OCI-LY1 (cell line): Measurements from ENCODE around the gene CFAP57.

ENCODE experiments used
- H2AFZ ChIP-seq: fragments of 200-600 bp; sonication (generic), shearing (Covaris generic); 2 replicates; pipeline ENCODE4 v1.6.0; 2014; ENCODE audit warnings: antibody characterized with exemption, mild to moderate bottlenecking, low read length
- H3F3A ChIP-seq: fragments of 200-600 bp; sonication (generic), shearing (Covaris generic); 2 replicates; pipeline ENCODE4 v1.6.0; 2014; ENCODE audit warnings: mild to moderate bottlenecking, antibody characterized with exemption, low read length, moderate library complexity; ENCODE audit not compliant: insufficient read depth
- H3K27ac ChIP-seq: fragments of 200-600 bp; sonication (generic); 2 replicates; pipeline ENCODE4 v1.5.1; 2014; ENCODE audit warnings: low read length, mixed run types, mild to moderate bottlenecking, low read depth; ENCODE audit not compliant: poor library complexity, severe bottlenecking
- H3K27me3 ChIP-seq: fragments of 200-600 bp; sonication (generic); 2 replicates; pipeline ENCODE4 v1.6.0; 2014; ENCODE audit warnings: antibody characterized with exemption, mild to moderate bottlenecking, low read length, moderate library complexity; ENCODE audit not compliant: insufficient read depth
- H3K36me3 ChIP-seq: fragments of 200-600 bp; sonication (generic); 2 replicates; pipeline ENCODE4 v1.6.1; 2014; ENCODE audit warnings: mild to moderate bottlenecking, antibody characterized with exemption, low read length, moderate library complexity, mixed read lengths; ENCODE audit not compliant: insufficient read depth
- H3K4me1 ChIP-seq: fragments of 200-600 bp; sonication (generic); 2 replicates; pipeline ENCODE4 v1.5.1; 2014; ENCODE audit warnings: mild to moderate bottlenecking, low read length, moderate library complexity; ENCODE audit not compliant: insufficient read depth, severe bottlenecking
- H3K4me2 ChIP-seq: fragments of 200-600 bp; sonication (generic), shearing (Covaris generic); 2 replicates; pipeline ENCODE4 v1.6.1; 2014; ENCODE audit warnings: low read length
- H3K4me3 ChIP-seq: fragments of 200-600 bp; sonication (generic); 2 replicates; pipeline ENCODE4 v1.5.1; 2014; ENCODE audit warnings: low read length, low read depth, mild to moderate bottlenecking, mixed read lengths; ENCODE audit not compliant: poor library complexity, severe bottlenecking
- H3K79me2 ChIP-seq: fragments of 200-600 bp; shearing (Covaris generic); 2 replicates; pipeline ENCODE4 v1.6.1; 2016; ENCODE audit warnings: mixed run types, low read length, mixed read lengths; ENCODE audit not compliant: insufficient read depth
- H3K9ac ChIP-seq: fragments of 200-600 bp; sonication (generic), shearing (Covaris generic); 2 replicates; pipeline ENCODE4 v1.6.1; 2014; ENCODE audit warnings: mild to moderate bottlenecking, low read length, mixed read lengths
- H3K9me2 ChIP-seq: fragments of 200-600 bp; sonication (generic), shearing (Covaris generic); 2 replicates; pipeline ENCODE4 v1.6.1; 2014; ENCODE audit warnings: low read depth, mild to moderate bottlenecking, low read length, mixed read lengths
- H3K9me3 ChIP-seq: fragments of 200-600 bp; shearing (Covaris generic); 2 replicates; pipeline ENCODE4 v1.6.1; 2014; ENCODE audit warnings: low read length, mixed read lengths
- H4K20me1 ChIP-seq: fragments of 200-600 bp; sonication (generic), shearing (Covaris generic); 2 replicates; pipeline ENCODE4 v1.6.0; 2016; ENCODE audit warnings: mild to moderate bottlenecking, low read length; ENCODE audit not compliant: insufficient read depth
- EZH2 ChIP-seq: fragments of 200-600 bp; sonication (generic), shearing (Covaris generic); IDR thresholded peaks from 2 replicates; pipeline ENCODE4 v1.8.0; 2017; ENCODE audit warnings: borderline replicate concordance, mixed run types, mild to moderate bottlenecking, antibody characterized with exemption, low read length, moderate library complexity, mixed read lengths
- TF ChIP-seq, protein P1 (sequence below): fragments of 200-600 bp; sonication (generic), shearing (Covaris generic); IDR thresholded peaks from 2 replicates; pipeline ENCODE4 v1.5.1; 2017; ENCODE audit warnings: mild to moderate bottlenecking, antibody characterized with exemption, low read length, moderate library complexity, mixed read lengths

The CFAP57 gene

GRCh38 chr1:43194509-43194908 is 22.4 kb downstream of the CFAP57 start:
- Histone ChIP-seq H3F3A (no peaks in the 10 kb centered on the region), H3K9me3 (peaks cover 5% of the 10 kb centered on the region; the same call in 1 of the 2 replicates), H3K4me1 (no peaks in the 10 kb centered on the region), H3K9ac (no peak overlapping the region), H3K9me2 (no peaks in the 10 kb centered on the region), H3K4me3 (no peak overlapping the region), H2AFZ (no peak overlapping the region), H3K27me3 (no peaks in the 10 kb centered on the region), H3K36me3 (no peaks in the 10 kb centered on the region), H3K79me2 (no peaks in the 10 kb centered on the region), H4K20me1 (no peaks in the 10 kb centered on the region), H3K27ac (no peak overlapping the region), H3K4me2 (no peak overlapping the region)
- TF ChIP-seq, protein P1, sequence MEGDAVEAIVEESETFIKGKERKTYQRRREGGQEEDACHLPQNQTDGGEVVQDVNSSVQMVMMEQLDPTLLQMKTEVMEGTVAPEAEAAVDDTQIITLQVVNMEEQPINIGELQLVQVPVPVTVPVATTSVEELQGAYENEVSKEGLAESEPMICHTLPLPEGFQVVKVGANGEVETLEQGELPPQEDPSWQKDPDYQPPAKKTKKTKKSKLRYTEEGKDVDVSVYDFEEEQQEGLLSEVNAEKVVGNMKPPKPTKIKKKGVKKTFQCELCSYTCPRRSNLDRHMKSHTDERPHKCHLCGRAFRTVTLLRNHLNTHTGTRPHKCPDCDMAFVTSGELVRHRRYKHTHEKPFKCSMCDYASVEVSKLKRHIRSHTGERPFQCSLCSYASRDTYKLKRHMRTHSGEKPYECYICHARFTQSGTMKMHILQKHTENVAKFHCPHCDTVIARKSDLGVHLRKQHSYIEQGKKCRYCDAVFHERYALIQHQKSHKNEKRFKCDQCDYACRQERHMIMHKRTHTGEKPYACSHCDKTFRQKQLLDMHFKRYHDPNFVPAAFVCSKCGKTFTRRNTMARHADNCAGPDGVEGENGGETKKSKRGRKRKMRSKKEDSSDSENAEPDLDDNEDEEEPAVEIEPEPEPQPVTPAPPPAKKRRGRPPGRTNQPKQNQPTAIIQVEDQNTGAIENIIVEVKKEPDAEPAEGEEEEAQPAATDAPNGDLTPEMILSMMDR: no peak
- TF ChIP-seq EZH2: no peak

GRCh38 chr1:43197343-43198127 is 25.4 kb downstream of the CFAP57 start:
- TF ChIP-seq, protein P1: no peak
- TF ChIP-seq EZH2: no peak
- Histone ChIP-seq H3F3A (no peaks in the 10 kb centered on the region), H3K9ac (no peak overlapping the region), H3K27me3 (peaks cover 4% of the 10 kb centered on the region; the same call in 1 of the 2 replicates), H3K4me1 (no peaks in the 10 kb centered on the region), H4K20me1 (no peaks in the 10 kb centered on the region), H2AFZ (no peak overlapping the region), H3K27ac (no peak overlapping the region), H3K9me2 (no peaks in the 10 kb centered on the region), H3K79me2 (no peaks in the 10 kb centered on the region), H3K36me3 (no peaks in the 10 kb centered on the region), H3K4me2 (no peak overlapping the region), H3K9me3 (peaks cover 5% of the 10 kb centered on the region; the same call in 1 of the 2 replicates), H3K4me3 (no peak overlapping the region)

DNA sequence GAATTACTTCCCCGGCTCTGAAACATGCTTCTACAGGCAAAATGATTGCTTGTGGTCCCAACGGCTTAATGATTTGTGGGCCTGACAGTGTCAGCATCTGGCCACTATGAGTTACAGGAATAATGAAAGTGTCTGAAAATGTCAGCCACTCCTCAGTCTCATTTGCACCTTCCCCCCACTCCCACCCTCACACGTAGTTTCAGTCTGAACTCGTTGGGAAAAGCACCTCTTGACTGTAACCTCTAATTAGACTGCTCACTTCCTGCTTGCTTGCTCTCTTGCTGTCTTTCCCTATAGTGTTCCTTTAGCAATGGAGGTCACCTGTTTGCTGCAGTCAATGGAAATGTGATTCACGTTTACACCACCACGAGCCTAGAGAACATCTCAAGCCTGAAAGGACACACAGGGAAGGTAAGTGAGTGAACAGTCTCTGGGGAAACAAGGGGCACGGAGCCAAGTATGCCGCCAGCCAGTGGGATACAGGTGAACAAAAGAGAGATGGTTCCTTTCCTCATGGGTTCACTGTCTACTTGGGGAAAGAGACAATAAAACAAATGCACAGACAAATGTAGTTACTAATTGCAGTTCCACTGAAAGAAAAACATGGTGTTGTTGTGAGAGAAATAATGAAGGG is 27.1 kb downstream of the CFAP57 start:
- no peaks in the 10 kb centered on the region for H3K4me1 ChIP-seq
- H4K20me1 ChIP-seq: no peaks in the 10 kb centered on the region
- no peak overlapping the region for H3K27ac ChIP-seq
- no peak overlapping the region for H2AFZ ChIP-seq
- no peak overlapping the region for H3K9ac ChIP-seq
- H3K79me2 ChIP-seq: no peaks in the 10 kb centered on the region
- no peaks in the 10 kb centered on the region for H3F3A ChIP-seq
- H3K4me3 ChIP-seq: no peak overlapping the region
- no peaks in the 10 kb centered on the region; the same call in 1 of the 2 replicates for H3K36me3 ChIP-seq
- peaks cover 4% of the 10 kb centered on the region; the same call in 1 of the 2 replicates for H3K27me3 ChIP-seq
- TF ChIP-seq EZH2: no peak
- TF ChIP-seq, protein P1: no peak
- H3K4me2 ChIP-seq: no peak overlapping the region
- H3K9me2 ChIP-seq: no peaks in the 10 kb centered on the region
- peaks cover 5% of the 10 kb centered on the region; the same call in 1 of the 2 replicates for H3K9me3 ChIP-seq
